NCI-H748 (cell line): Measurements from ENCODE around the gene N4BP2L2.

Source experiments
- DNase-seq: peaks from one replicate; lab custom pipeline; 2025; ENCODE audit not compliant: unreplicated experiment; lab: John Stamatoyannopoulos, UW

Gene N4BP2L2

GRCh38 chr13:32535115-32535514, 3.5 kb downstream of the N4BP2L2 start:
- DNase-seq: no peak

GRCh38 chr13:32530841-32531253, 7.7 kb downstream of the N4BP2L2 start:
- no peak for DNase-seq

GRCh38 chr13:32528358-32528757, 10.2 kb downstream of the N4BP2L2 start:
- DNase-seq: no peak

GRCh38 chr13:32527151-32527550, 11.4 kb downstream of the N4BP2L2 start:
- no peak for DNase-seq

- no peak for DNase-seq
Measured at GRCh38 chr13:32525766-32526165, 12.8 kb downstream of the N4BP2L2 start.

- DNase-seq: no peak
Measured at GRCh38 chr13:32515246-32515645, 23.3 kb downstream of the N4BP2L2 start.

- DNase-seq: no peak
Measured at GRCh38 chr13:32511482-32511881, 27.1 kb downstream of the N4BP2L2 start.

- no peak for DNase-seq
Measured at GRCh38 chr13:32504876-32505275, 33.7 kb downstream of the N4BP2L2 start.

- DNase-seq: no peak
Measured at GRCh38 chr13:32504263-32504662, 34.3 kb downstream of the N4BP2L2 start.

GRCh38 chr13:32503727-32504126, 34.9 kb downstream of the N4BP2L2 start:
- no peak for DNase-seq

- no peak for DNase-seq
Measured at GRCh38 chr13:32501064-32501463, 37.5 kb downstream of the N4BP2L2 start.

- DNase-seq: no peak
Measured at GRCh38 chr13:32499538-32500210, 38.9 kb downstream of the N4BP2L2 start.

GRCh38 chr13:32497589-32497988, 41.0 kb downstream of the N4BP2L2 start:
- no peak for DNase-seq

- no peak for DNase-seq
Measured at GRCh38 chr13:32496599-32497160, 41.9 kb downstream of the N4BP2L2 start.

GRCh38 chr13:32495841-32496240, 42.8 kb downstream of the N4BP2L2 start:
- no peak for DNase-seq

- no peak for DNase-seq
Measured at GRCh38 chr13:32495429-32495828, 43.2 kb downstream of the N4BP2L2 start.

- DNase-seq: no peak
Measured at GRCh38 chr13:32491028-32491427, 47.6 kb downstream of the N4BP2L2 start.

- DNase-seq: no peak
Measured at GRCh38 chr13:32476892-32477291, 61.7 kb downstream of the N4BP2L2 start.

GRCh38 chr13:32476021-32476731, 62.4 kb downstream of the N4BP2L2 start:
- no peak for DNase-seq

- DNase-seq: peak; percentile 35
Measured at GRCh38 chr13:32474999-32475792, 63.4 kb downstream of the N4BP2L2 start.

- no peak for DNase-seq
Measured at GRCh38 chr13:32473650-32474049, 64.9 kb downstream of the N4BP2L2 start.
